ENCODE results near the gene STON2.

STON2 gene

DNA sequence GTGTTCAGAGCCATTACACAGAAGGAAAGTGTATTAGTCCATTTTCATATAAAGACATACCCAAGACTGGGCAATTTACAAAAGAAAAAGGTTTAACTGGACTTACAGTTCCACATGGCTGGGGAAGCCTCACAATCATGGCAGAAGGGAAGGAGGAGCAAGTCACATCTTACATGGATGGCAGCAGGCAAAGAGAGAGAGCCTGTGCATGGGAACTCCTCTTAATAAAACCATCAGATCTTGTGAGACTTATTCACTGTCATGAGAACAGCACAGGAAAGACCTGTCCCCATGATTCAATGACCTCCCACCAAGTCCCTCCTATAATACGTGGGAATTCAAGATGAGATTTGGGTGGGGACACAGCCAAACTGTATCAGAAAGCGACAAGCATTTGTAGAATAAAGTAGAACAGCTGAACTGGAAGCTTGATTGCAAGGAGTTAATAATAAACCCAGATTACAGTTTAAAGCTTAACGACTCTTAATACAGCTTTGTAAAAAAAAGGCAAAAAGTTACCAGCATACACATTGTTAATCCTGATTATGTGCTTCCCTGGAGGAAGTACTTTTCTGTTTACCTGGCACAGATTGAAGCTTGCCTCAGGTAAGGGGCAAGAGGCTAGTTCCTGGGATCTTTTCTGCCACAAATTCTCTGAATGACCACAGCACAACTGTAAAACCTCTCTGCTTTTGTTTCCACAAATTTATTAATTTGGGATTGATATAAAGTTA is 18.1 kb upstream of the STON2 start:
- DNase-seq: no peak

DNA sequence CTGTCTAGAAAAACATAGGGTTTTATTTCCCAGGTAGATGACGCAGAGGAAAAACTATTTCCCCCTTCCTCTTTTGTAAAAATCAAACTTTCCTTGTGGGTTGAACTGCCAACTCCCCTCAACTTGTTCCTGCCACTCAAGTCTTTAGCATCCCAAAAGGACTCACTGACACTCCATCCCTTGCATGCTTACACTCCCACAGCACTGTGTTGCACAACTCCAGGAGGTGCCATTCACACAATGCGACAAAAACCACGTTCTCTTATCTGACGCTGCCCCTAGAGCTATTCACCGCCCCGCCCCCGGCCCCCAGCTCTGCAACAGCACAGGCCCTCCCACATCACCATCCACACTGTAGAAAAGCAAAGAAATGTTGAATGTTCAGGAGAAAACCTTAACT is 16.9 kb upstream of the STON2 start:
- no peak for DNase-seq

GRCh38 chr14:81416194-81416952 is 16.2 kb upstream of the STON2 start:
- no peak for DNase-seq

DNA sequence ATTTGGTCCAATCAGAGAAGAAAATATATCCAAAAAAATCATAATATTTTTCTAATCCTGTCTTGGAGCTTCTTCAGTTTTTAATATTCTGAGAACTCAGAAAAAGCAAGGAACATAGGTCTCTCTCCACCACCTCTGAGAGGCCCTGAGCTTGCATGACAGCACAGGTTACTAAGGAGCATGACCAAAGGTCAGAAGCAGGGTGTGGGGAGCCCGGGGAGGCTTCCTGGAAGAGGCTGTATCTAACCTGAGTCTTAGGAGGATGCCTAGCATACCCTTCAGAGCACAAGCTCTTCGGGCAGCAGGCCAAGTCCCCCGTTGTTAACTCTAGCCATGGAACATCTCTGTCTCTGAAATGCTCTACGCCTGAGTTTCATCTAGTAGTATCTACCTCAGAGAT is 15.7 kb upstream of the STON2 start:
- DNase-seq: no peak

DNA sequence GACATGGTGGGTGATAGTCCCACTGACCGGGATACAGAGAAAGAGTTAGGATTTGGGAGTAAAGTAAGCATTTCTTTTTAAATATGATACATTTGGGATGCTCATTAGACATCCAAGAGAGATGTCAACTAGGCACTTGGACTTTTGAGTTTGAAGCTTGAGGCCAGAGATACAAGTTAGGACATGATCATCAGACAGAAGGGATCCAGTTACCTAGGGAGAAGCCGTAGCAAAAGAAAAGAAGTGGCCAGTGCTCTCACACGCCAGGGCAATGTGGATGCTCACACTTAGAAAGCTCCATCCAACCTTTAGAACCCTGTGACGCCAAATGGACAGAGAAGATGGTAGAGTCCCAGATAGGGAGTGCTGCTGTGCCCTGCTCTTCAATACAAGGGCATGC is 14.0 kb upstream of the STON2 start:
- DNase-seq: no peak

DNA sequence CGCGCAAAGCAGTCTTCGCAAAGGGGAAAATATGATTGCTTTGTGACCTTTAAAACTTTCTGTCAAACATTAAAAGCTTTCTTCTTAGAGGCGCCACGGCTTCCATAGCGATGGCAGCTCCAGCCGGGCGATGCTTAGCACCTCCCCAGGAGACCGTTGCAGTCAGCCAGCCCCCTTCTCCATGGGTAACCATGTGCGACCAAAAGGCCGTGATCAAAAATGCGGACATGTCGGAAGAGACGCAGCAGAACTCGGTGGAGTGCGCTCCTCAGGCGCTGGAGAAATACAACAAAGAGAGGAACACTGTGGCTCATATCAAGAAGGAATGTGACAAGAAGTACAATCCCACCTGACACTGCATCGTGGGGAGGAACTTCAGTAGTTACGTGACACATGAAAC is 12.7 kb upstream of the STON2 start:
- no peak for DNase-seq

GRCh38 chr14:81408595-81408994 is 8.5 kb upstream of the STON2 start:
- DNase-seq: no peak

DNA sequence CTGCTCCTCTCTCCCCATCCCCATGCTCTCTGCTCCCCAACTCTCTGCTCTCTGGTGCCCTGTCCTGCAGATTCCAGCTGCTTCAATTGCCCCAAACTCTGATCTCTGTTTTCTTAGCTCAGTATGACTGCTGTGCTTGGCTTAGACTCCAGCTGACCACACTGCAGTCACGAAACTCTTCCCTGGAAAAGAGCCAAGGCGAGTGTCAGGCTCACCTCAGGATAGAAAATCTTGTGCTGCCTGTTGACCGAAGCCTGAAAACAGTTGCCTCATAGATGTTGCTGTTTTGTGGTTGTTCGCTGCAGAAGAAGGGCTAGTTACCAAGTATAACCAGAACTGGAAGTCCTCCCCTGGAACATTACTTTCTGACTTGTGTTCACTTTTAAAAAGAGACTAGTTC is 6.7 kb upstream of the STON2 start:
- no peak for DNase-seq

DNA sequence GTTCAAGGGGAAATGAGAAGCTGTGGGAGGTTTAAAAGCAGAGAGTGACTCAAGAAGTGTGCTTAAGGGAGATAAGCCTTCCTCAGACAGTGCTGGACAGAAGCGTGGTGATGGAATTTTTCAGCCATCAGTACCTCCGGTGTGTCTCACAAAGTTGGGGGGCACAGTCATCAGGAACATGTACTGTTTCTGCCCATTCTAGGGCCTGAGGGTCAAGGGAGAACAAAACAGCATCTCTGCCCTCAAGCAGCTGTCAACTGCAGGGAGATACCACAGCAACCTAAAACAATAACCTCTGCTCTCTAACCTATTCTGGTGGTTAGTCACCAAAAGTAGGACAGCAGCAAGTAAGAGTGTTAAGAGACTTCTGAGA is 2.0 kb upstream of the STON2 start:
- DNase-seq: no peak

DNA sequence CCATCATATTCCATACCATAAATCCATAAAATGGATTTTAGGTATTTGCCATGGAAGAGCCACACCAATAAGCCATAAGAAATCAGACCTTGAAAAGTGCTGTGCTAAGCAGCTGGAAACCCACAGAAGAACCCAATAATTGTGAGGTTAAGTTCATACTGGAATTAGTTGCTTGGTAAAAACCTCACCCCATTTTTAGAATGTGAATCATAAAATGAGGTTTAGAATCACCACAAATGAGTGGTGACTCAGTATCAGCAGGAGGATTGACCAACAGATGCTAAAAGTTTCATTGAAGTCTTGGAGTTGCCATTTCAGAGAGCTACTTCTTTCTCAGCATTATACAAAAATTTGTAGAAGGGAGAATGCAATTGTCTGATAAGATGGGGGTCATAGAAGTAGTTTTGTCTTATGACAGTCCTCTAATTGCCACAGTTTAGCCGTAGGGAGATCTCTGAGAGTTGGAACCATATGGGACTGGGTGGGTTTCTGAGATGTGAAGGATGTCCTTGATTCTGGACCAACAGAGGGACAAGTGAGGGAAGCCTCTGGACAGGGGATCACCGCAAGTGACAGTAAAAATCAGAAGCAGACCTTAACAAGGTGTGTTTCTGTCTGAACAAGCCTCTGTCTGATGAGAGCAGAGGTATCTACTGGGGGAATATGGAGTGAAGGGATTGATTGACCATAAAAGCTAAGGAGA is 1.4 kb upstream of the STON2 start:
- DNase-seq: no peak

GRCh38 chr14:81400852-81401251 is 728 bp upstream of the STON2 start:
- DNase-seq: no peak

DNA sequence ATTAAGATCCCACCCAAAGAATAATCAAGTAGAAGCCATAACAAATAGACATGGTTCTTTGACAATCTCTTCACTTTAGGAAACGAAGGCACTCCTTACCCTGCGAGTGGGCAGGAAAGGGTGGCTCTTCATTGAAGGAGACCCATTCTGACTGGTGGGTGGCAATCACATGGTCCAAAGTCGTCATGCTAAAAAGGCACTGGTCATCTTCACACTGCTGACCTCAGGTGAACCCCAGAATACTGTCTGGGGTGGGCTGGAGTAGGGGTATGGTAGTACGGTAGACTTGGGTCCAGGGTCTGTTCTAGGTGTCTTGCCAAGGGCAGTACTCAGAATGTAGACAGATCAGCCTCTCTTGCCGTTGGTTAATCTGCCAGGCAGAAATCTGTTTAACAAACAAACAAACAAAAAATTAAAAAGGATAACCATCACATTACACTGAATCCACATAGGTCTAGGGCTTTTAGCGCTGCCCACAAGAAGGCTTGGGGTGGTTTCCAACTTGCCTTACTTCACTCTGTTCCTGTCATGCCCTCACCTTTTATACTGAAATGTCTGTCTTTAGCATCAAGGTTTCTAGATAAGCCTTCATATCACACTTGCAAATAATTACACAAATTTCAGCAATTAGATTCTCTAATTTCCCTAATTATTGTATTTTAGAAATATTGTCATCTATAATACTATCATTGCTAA is 1.8 kb downstream of the STON2 start:
- DNase-seq: no peak

DNA sequence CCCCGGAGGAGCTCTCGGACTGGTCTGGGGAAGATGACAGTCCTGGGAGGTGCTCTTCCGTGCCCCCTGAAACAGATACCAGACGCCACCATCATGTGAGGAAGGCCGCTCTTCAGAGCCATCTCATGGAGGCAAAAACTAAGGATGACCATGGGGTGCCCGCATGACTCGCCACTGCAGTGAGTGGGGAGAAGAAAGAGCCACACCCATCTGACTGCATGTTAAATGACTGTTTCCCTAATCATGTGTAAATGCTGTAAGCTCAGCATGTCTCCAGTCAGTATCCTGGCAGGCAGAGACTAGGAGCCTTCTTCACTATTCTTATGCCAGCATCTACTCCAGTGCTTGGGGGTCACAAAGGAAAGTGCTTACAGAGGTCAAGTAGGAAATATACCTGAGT is 4.0 kb downstream of the STON2 start:
- no peak for DNase-seq

DNA sequence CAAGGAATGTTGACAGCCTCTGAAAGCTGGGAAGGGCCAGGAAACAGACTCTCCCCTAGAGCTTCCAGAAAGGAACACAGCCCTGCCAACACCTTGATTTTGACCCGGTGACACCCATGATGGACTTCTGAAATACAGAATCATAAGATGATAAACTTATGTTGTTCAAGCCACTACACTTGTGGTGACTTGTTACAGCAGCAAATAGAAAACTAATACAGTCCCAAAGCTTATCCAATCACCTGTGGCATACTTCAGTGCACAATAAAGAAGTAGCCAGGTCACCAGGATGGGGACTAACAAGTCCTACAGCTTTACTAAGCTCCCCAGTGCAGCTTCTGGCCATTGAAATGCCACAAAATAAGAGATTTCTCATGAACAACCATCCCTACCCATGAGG is 5.4 kb downstream of the STON2 start:
- DNase-seq: no peak

DNA sequence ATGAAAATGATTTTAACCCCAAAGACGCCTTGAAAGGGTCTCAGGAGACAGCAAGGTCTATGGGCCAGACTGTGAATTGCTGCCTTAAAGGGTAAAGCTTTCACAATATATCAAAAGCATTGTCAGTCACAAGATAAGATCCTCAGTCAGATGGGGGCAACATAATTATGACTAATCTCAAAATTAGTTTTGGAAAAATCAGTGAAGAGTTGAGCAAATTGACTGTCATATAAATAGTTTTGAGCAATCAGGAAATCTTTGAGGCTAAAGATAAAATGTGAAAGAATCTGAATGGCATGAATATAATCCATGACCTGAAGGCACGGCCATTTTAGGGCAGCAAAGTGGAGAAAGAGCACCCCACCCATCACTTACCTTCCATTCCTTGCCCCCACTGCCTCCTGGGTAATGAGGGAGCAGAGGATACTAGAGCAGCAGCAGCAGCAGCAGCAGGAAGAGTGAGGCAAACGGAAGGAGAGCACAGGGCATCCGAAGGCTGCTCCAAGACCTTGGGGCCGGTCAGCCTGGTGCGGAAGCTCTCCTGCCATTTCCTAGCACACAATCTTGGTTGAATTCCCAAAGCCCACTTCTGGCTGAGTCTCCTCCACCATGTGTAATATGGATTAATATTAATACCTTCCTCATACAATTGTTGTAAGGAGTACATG is 7.0 kb downstream of the STON2 start:
- DNase-seq: no peak

GRCh38 chr14:81392052-81392451 is 8.1 kb downstream of the STON2 start:
- no peak for DNase-seq

GRCh38 chr14:81390696-81391095 is 9.4 kb downstream of the STON2 start:
- no peak for DNase-seq

GRCh38 chr14:81388336-81388735 is 11.8 kb downstream of the STON2 start:
- peak; percentile 80 for DNase-seq

DNA sequence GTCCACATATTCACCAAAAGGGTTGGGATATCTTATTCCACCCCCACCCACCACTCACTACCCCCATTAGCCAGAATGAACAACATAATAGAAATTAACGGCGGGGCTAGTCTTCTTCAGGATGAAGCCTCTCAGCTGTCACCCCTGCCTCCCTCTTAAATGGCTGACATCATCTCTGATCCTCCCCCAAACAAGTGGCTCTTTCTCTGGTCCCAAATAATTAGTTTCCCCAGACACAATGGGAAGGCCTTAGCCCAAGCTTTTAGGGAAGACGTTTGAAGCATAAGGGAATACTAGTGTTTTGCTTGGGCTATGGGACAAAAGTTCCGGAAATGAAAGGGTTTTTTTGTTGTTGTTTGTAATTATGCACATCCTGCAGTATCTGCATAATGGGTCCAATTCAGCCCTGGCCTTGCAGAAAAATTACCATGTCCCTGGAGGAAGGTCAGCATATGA is 13.8 kb downstream of the STON2 start:
- DNase-seq: peak; percentile 78

- DNase-seq: peak; percentile 41
Measured at GRCh38 chr14:81385886-81386285, 14.2 kb downstream of the STON2 start.

GRCh38 chr14:81385419-81385818 is 14.7 kb downstream of the STON2 start:
- DNase-seq: peak; percentile 58

DNA sequence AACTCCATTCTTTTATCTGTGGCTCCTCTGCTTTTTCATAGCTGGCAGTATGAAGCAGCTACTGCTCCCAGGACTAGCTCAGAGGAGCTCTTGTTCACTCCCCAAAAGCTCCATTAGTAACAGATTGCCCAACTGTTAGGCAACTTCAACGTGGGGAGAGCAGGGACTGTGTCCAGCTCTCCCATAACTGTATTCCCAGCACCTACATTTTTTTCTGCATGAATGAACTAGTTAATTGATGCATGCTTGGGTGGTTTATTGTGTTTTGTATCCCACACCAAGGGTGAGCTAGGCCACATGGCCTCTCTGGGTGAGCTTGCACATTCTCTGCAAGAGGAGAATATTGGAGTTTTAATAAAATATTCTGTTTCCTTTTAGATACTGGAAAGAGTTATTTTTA is 15.2 kb downstream of the STON2 start:
- peak; percentile 95 for DNase-seq
